MM.1S (cell line): ENCODE results near the gene COL18A1.
"Not testable (repeated sequence)": the region's sequence is repeated elsewhere in the genome, so short reads cannot be mapped to it uniquely, and the experiment has no call there.

Source experiments
- CTCF ChIP-seq: fragments of 300-600 bp; sonication (generic); IDR thresholded peaks from 2 replicates; pipeline ENCODE4 v1.5.1; 2016; ENCODE audit warnings: antibody characterized with exemption, low read length, mixed read lengths
- EZH2 ChIP-seq: fragments of 300-600 bp; sonication (generic); optimal IDR thresholded peaks from 2 replicates; pipeline ENCODE3; 2017; ENCODE audit warnings: low read depth, mild to moderate bottlenecking, antibody characterized with exemption, low read length, mixed read lengths
- EZH2phosphoT487 ChIP-seq: fragments of 300-600 bp; sonication (generic); IDR thresholded peaks from 2 replicates; pipeline ENCODE4 v1.6.1; 2018; ENCODE audit warnings: antibody characterized with exemption, low read length

DNA sequence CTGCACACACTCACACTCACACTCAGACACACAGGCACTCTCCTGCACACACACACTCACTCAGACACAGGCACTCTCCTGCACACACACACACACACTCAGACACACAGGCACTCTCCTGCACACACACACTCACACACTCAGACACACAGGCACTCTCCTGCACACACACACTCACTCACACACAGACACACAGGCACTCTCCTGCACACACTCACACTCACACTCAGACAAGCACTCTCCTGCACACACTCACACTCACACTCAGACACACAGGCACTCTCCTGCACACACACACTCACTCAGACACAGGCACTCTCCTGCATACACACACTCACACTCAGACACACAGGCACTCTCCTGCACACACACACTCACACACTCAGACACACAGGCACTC is 32.9 kb downstream of the COL18A1 start:
- TF ChIP-seq CTCF, EZH2, EZH2phosphoT487: not testable (repeated sequence)
